Suprapubic skin (tissue), 3 donors: ENCODE data around the gene KCNH8.

Source experiments
- POLR2AphosphoS5 ChIP-seq, 3 donors: sonication (generic); formaldehyde crosslinking; IDR thresholded peaks; one replicate each; pipeline ENCODE4 v1.6.1; 2017; ENCODE audit warnings: antibody characterized with exemption in 3 of 3
- TF ChIP-seq, protein P1 (sequence below), 2 donors: fragments of 200-600 bp in 1 of 2; fragments of 450-650 bp in 1 of 2; sonication (generic) in 1 of 2; IDR thresholded peaks; one replicate each; pipeline ENCODE4 v1.5.1; 2016 to 2019; ENCODE audit warnings: antibody characterized with exemption in 2 of 2, mild to moderate bottlenecking in 1 of 2, moderate library complexity in 1 of 2

DNA sequence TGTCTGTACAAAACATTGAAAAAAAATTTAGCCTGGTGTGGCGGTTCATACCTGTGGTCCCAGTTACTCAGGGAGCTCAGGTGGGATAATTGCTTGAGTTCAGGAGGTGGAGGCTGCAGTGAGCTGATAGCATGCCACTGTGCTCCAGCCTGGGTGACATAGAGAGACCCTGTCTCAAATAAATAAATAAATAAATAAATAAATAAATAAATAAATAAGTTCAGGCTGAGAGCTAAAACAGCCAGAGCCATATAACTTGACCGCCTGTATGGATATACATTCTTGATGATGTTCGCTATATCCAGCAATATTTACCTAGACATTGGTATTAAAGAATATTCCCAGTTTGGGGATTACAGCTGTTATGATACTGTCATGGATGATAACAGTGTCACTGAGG lies 146.9 kb downstream of the KCNH8 start:
- TF ChIP-seq, protein P1, sequence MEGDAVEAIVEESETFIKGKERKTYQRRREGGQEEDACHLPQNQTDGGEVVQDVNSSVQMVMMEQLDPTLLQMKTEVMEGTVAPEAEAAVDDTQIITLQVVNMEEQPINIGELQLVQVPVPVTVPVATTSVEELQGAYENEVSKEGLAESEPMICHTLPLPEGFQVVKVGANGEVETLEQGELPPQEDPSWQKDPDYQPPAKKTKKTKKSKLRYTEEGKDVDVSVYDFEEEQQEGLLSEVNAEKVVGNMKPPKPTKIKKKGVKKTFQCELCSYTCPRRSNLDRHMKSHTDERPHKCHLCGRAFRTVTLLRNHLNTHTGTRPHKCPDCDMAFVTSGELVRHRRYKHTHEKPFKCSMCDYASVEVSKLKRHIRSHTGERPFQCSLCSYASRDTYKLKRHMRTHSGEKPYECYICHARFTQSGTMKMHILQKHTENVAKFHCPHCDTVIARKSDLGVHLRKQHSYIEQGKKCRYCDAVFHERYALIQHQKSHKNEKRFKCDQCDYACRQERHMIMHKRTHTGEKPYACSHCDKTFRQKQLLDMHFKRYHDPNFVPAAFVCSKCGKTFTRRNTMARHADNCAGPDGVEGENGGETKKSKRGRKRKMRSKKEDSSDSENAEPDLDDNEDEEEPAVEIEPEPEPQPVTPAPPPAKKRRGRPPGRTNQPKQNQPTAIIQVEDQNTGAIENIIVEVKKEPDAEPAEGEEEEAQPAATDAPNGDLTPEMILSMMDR (IDR thresholded peaks at IDR 0.05): no peak
- no peak for TF ChIP-seq POLR2AphosphoS5 (IDR thresholded peaks at IDR 0.05)
